ENCODE data around the gene TAF4.

TAF4 gene

GRCh38 chr20:61968036-61968810 is 97.5 kb downstream of the TAF4 start:
- no peak for TF ChIP-seq CTCF (IDR thresholded peaks at IDR 0.05; ENCODE audit: low read depth, low read length)
- no peak for DNase-seq (ENCODE audit: low read depth in 2 of 2)

GRCh38 chr20:61967300-61967699 is 98.4 kb downstream of the TAF4 start:
- TF ChIP-seq CTCF (IDR thresholded peaks at IDR 0.05; ENCODE audit: low read depth, low read length), result no peak
- DNase-seq (ENCODE audit: low read depth in 2 of 2), result no peak
- no peak overlapping the region for H3K4me3 ChIP-seq (replicated peaks in 1 of 2; ENCODE audit: low read depth in 2 of 2, low read length in 2 of 2)

More at GRCh38 chr20:61968036-61968810, 97.5 kb downstream of the TAF4 start:
- no peak overlapping the region for H3K4me3 ChIP-seq (replicated peaks in 1 of 2; ENCODE audit: low read depth in 2 of 2, low read length in 2 of 2)

- no peak for TF ChIP-seq CTCF (IDR thresholded peaks at IDR 0.05; ENCODE audit: low read depth, low read length)
- no peak overlapping the region for H3K4me3 ChIP-seq (replicated peaks in 1 of 2; ENCODE audit: low read depth in 2 of 2, low read length in 2 of 2)
- DNase-seq (ENCODE audit: low read depth in 2 of 2), result no peak
Observed at GRCh38 chr20:61966492-61967244, 99.0 kb downstream of the TAF4 start.

DNA sequence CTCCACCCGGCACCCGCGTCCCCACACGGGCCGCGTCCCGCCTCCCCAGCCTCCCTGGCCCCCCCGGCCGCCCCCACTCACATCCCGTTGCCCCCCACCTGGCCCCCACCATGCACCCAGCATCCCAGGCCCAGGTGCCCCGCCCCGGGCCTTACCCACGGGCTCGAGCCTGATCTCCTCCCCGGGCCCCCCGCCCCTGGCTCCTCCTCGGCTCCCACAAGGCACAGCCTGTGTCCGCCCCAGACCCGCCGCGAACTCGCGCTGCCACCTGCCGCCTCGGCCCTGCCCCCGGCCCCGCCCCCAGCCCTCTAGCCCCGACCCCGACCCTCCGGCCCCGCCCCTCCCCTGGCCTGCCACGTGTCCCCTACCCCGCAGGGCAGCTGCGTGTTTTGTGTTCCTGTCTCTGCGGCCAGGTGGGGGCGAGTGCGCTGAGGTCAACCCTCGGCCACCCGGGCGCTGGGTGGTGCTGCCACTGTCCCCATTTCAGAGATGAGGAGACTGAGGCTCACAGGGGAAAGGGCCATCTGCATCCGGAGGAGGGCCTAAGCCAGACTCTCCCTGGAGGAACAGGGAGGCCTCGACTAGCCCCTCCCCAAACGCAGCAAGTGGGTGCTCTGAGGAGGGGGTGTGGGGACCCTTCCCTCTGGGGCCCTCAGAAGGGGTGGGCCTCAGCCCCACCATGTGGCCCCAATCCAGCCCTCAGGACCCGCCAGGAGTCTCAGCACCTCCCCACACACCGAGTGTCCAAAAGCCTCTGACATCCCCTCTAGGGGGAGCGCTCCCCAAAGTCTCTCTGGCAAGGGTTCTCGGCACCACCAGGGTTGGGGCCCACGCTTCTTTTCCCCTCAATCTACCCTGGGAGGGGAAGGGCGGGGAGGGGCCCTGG is 99.8 kb downstream of the TAF4 start:
- H3K4me3 ChIP-seq (replicated peaks in 1 of 2; ENCODE audit: low read depth in 2 of 2, low read length in 2 of 2), result no peak overlapping the region
- no peak for DNase-seq (ENCODE audit: low read depth in 2 of 2)
- no peak for TF ChIP-seq CTCF (IDR thresholded peaks at IDR 0.05; ENCODE audit: low read depth, low read length)

DNA sequence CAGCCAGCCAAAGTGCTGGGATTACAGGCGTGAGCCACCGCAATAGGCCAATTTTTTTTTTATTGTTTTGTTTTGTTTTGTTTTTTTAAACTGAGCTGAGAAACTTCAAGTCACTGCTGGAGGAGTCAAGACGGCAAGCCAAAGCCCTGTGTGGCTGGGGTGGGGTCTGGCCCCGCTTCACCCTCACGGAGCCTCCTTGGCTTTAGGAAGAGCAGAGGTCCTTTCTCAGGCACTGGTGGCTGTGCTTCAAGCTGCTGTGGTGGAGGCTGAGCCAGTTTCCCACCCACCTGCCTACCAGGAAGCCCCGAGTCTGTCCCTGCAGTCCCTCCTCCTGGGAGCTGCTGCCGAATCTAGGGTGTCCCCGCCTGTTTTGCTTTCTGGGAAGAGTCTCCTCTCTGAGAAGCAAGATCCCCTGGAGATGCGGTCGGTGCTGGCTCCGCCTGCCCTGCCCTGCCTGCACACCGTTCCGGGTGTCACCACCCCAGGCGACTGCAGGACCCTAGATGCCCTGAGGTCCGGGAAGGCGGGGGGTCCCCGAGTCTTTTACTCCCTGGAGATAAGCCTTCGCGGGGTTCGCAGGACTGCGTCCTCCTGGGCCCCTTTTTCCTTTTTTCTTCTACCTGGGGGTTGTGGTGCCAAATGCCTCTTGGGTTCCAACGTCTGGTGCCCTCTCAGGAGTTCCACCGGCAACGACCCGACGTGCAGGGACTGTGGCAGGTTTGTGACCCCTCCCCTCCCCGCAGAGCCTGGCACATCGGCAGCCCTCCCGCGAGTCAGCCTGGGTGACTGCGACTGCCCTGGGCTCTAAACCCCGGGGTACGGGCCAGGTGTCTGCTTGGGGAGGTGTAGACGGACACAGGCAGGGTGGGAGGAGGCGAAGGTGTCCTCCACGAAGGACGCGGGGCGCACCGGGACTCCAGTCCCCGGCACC is 100.7 kb downstream of the TAF4 start:
- no peak for DNase-seq (ENCODE audit: low read depth in 2 of 2)
- no peak for TF ChIP-seq CTCF (IDR thresholded peaks at IDR 0.05; ENCODE audit: low read depth, low read length)
- no peak overlapping the region for H3K4me3 ChIP-seq (replicated peaks in 1 of 2; ENCODE audit: low read depth in 2 of 2, low read length in 2 of 2)

Measured in cardiac fibroblast (primary cell).